Progenitor cell of endocrine pancreas (in vitro differentiated cells): ENCODE measurements around the gene ACAT2. TPM values are rescaled to one million over a fixed set of nuclear protein-coding genes. Genes with fewer than 3 reads are reported as not detected.

Experiments
- DNase-seq: peaks from one replicate; pipeline ENCODE4 v3.0.0; 2021; ENCODE audit warnings: low spot score; ENCODE audit not compliant: unreplicated experiment
- H3K27ac Mint-ChIP-seq: 2 replicates; pipeline ENCODE4 v1.8.0; 2021; ENCODE audit warnings: mild to moderate bottlenecking, moderate library complexity, mixed read lengths
- H3K27me3 Mint-ChIP-seq: 2 replicates; pipeline ENCODE4 v1.8.0; 2021; ENCODE audit warnings: mixed read lengths
- H3K36me3 Mint-ChIP-seq: 2 replicates; pipeline ENCODE4 v1.8.0; 2022; ENCODE audit warnings: mixed read lengths; ENCODE audit not compliant: insufficient read depth
- H3K4me1 Mint-ChIP-seq: 2 replicates; pipeline ENCODE4 v1.8.0; 2021; ENCODE audit warnings: low read depth, mixed read lengths
- H3K4me3 Mint-ChIP-seq: 2 replicates; pipeline ENCODE4 v1.8.0; 2021; ENCODE audit warnings: low read depth, mild to moderate bottlenecking, moderate library complexity, mixed read lengths
- H3K9me3 Mint-ChIP-seq: 2 replicates; pipeline ENCODE4 v1.8.0; 2021; ENCODE audit warnings: low read depth, mixed read lengths
- total RNA-seq: library from RNA; stranded (reverse); gene quantifications from 2 replicates; pipeline ENCODE4 v1.2.1, GENCODE V29; 2021
- TF ChIP-seq, protein P1 (sequence below): fragments of 200-600 bp; sonication (generic); IDR thresholded peaks from one replicate; pipeline ENCODE4 v1.5.0; 2021; ENCODE audit warnings: antibody characterized with exemption, mild to moderate bottlenecking; ENCODE audit not compliant: unreplicated experiment

Gene ACAT2
- total RNA-seq, 1 donor from 2014 or later: 85.1 TPM

- H3K4me1 Mint-ChIP-seq: peaks cover 11% of the 10 kb centered on the region
- no peak overlapping the region for H3K27ac Mint-ChIP-seq
- H3K9me3 Mint-ChIP-seq: peaks cover 5% of the 10 kb centered on the region
- peaks cover 46% of the 10 kb centered on the region for H3K36me3 Mint-ChIP-seq
- no peaks in the 10 kb centered on the region for H3K27me3 Mint-ChIP-seq
- DNase-seq: no peak
- TF ChIP-seq, protein P1, sequence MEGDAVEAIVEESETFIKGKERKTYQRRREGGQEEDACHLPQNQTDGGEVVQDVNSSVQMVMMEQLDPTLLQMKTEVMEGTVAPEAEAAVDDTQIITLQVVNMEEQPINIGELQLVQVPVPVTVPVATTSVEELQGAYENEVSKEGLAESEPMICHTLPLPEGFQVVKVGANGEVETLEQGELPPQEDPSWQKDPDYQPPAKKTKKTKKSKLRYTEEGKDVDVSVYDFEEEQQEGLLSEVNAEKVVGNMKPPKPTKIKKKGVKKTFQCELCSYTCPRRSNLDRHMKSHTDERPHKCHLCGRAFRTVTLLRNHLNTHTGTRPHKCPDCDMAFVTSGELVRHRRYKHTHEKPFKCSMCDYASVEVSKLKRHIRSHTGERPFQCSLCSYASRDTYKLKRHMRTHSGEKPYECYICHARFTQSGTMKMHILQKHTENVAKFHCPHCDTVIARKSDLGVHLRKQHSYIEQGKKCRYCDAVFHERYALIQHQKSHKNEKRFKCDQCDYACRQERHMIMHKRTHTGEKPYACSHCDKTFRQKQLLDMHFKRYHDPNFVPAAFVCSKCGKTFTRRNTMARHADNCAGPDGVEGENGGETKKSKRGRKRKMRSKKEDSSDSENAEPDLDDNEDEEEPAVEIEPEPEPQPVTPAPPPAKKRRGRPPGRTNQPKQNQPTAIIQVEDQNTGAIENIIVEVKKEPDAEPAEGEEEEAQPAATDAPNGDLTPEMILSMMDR: no peak
- H3K4me3 Mint-ChIP-seq: no peak overlapping the region
Measured at GRCh38 chr6:159766906-159767305, 5.1 kb downstream of the ACAT2 start.

GRCh38 chr6:159769470-159769869 lies 7.6 kb downstream of the ACAT2 start:
- Mint-ChIP-seq H3K36me3 (peaks cover 50% of the 10 kb centered on the region), H3K4me1 (peaks cover 5% of the 10 kb centered on the region), H3K9me3 (peaks cover 5% of the 10 kb centered on the region), H3K4me3 (no peak overlapping the region), H3K27me3 (no peaks in the 10 kb centered on the region), H3K27ac (peak overlapping the region; percentile 74)
- no peak for DNase-seq
- TF ChIP-seq, protein P1: no peak

GRCh38 chr6:159772196-159772595 lies 10.4 kb downstream of the ACAT2 start:
- no peak for DNase-seq
- Mint-ChIP-seq H3K27me3 (no peaks in the 10 kb centered on the region), H3K27ac (no peak overlapping the region), H3K9me3 (peaks cover 5% of the 10 kb centered on the region), H3K4me3 (no peak overlapping the region), H3K36me3 (peaks cover 47% of the 10 kb centered on the region), H3K4me1 (no peaks in the 10 kb centered on the region)
- TF ChIP-seq, protein P1: no peak

DNA sequence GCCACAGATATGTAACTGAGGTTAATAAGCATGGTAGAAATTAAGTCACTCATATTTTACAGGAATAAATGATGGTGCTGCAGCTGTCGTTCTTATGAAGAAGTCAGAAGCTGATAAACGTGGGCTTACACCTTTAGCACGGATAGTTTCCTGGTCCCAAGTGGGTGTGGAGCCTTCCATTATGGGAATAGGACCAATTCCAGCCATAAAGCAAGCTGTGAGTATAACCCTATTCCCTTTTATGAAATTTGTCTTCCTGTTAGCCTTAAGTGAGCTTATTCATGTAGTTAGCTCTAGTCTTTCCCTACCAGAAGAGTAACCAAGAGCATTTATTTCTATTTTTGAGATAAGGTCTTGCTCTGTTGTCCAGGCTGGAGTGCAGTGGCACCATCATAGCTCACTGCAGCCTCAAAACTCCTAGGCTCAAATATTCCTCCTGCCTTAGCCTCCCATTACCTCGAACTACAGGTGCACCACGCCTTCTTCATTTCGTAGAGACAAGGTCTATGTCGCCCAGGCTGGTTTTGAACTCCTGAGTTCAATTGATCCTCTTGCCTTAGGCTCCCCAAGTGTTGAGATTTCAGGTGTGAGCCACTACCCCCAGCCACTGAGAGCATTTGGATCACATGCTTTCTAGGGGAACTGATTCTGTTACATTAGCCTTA lies 15.5 kb downstream of the ACAT2 start:
- H3K36me3 Mint-ChIP-seq: peaks cover 27% of the 10 kb centered on the region
- H3K27ac Mint-ChIP-seq: peak overlapping the region; percentile 74
- H3K27me3 Mint-ChIP-seq: no peaks in the 10 kb centered on the region
- no peak overlapping the region for H3K4me3 Mint-ChIP-seq
- H3K9me3 Mint-ChIP-seq: no peaks in the 10 kb centered on the region
- DNase-seq: no peak
- H3K4me1 Mint-ChIP-seq: peaks cover 3% of the 10 kb centered on the region
- TF ChIP-seq, protein P1: no peak

DNA sequence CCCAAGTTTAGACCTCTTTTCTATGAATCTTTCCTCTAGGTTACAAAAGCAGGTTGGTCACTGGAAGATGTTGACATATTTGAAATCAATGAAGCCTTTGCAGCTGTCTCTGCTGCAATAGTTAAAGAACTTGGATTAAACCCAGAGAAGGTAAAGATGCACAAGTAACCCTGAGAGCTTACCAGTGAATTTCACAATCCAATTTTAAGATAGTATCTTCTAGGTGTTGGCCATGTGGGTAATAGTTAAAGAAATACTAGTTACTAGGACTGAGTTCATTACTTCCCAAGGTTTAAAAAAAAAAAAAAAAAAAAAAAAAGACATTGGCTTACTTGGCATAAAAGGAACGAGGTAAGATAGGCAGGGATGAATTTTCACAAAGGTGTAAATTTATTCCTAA lies 16.3 kb downstream of the ACAT2 start:
- peaks cover 33% of the 10 kb centered on the region for H3K36me3 Mint-ChIP-seq
- TF ChIP-seq, protein P1: no peak
- H3K4me3 Mint-ChIP-seq: no peak overlapping the region
- H3K27ac Mint-ChIP-seq: peak overlapping the region; percentile 53
- H3K27me3 Mint-ChIP-seq: no peaks in the 10 kb centered on the region
- H3K4me1 Mint-ChIP-seq: peaks cover 3% of the 10 kb centered on the region
- DNase-seq: no peak
- H3K9me3 Mint-ChIP-seq: no peaks in the 10 kb centered on the region
